K562 (cell line): ENCODE measurements around the gene HMCN2. TPM values are rescaled to one million over a fixed set of nuclear protein-coding genes. Genes with fewer than 3 reads are reported as not detected.
A peak's percentile ranks its signal among the peaks of the same experiment; 100 is the strongest.

Source experiments
- ATF1 ChIP-seq, 2 experiments: fragments of 450-650 bp in 1 of 2; IDR thresholded peaks; 2 replicates each; pipeline ENCODE4 v1.6.1; 2016; ENCODE audit warnings: missing compliant biosample characterization in 1 of 2, missing genetic modification characterization in 1 of 2
- ELF2 ChIP-seq: fragments of 250-450 bp; sonication (Bioruptor Pico); IDR thresholded peaks from 2 replicates; pipeline ENCODE4 v1.5.0; 2021; ENCODE audit warnings: mild to moderate bottlenecking
- MTA3 ChIP-seq: fragments of 450-650 bp; formaldehyde crosslinking; IDR thresholded peaks from 2 replicates; pipeline ENCODE4 v1.6.1; 2017; ENCODE audit warnings: mild to moderate bottlenecking, borderline replicate concordance
- NR4A1 ChIP-seq, 2 experiments: fragments of 250-450 bp in 1 of 2; fragments of 450-650 bp in 1 of 2; sonication (Bioruptor Pico) in 1 of 2; IDR thresholded peaks; 2 replicates each; pipeline versions ENCODE4 v1.4.0 to v1.6.1; 2016 to 2020; ENCODE audit warnings: mild to moderate bottlenecking in 2 of 2, missing compliant biosample characterization in 1 of 2, missing genetic modification characterization in 1 of 2, moderate library complexity in 1 of 2
- NRF1 ChIP-seq, 2 experiments: fragments of 450-650 bp; IDR thresholded peaks in 1 of 2; conservative IDR thresholded peaks in 1 of 2; 2 replicates each; pipeline ENCODE4 v1.6.1; 2014; ENCODE audit warnings: mild to moderate bottlenecking in 2 of 2
- SOX6 ChIP-seq: fragments of 450-650 bp; IDR thresholded peaks from 2 replicates; pipeline ENCODE4 v1.6.1; 2014; ENCODE audit warnings: mild to moderate bottlenecking
- ZFX ChIP-seq: sonication (generic); formaldehyde crosslinking; IDR thresholded peaks from 2 replicates; pipeline ENCODE4 v1.8.0; 2022; ENCODE audit warnings: mild to moderate bottlenecking, missing genetic modification reagents, moderate library complexity
- ZNF24 ChIP-seq: fragments of 450-650 bp; IDR thresholded peaks from 2 replicates; pipeline ENCODE4 v1.6.1; 2016
- ZNF311 ChIP-seq: fragments of 250-450 bp; sonication (Bioruptor Pico); IDR thresholded peaks from 2 replicates; pipeline ENCODE4 v1.4.0; 2020; ENCODE audit warnings: mild to moderate bottlenecking, moderate library complexity
- ZNF41 ChIP-seq: fragments of 250-450 bp; sonication (Bioruptor Pico); conservative IDR thresholded peaks from 2 replicates; pipeline ENCODE4 v1.4.0; 2020; ENCODE audit warnings: mild to moderate bottlenecking
- ZNF76 ChIP-seq: fragments of 250-450 bp; sonication (Bioruptor Pico); IDR thresholded peaks from 2 replicates; pipeline ENCODE4 v1.4.0; 2020; ENCODE audit warnings: mild to moderate bottlenecking, moderate library complexity, borderline replicate concordance
- ZNF830 ChIP-seq: fragments of 250-450 bp; sonication (Bioruptor Pico); IDR thresholded peaks from 2 replicates; pipeline ENCODE4 v1.5.0; 2021; ENCODE audit warnings: mild to moderate bottlenecking
- polyA plus RNA-seq, 8 experiments: library from polyadenylated mRNA; depleted of rRNA in 4 of 8; stranded (reverse) in 5 of 8; unstranded in 3 of 8; fragments of >200 nt; fragmentation: Nextera tagmentation in 2 of 8; fragmentation: Illumina TruSeq in 1 of 8; extraction: Ambion mirVana in 2 of 8; extraction: Trizol in 1 of 8; gene quantifications; 2 replicates each; pipeline versions ENCODE4 v1.2.1 to v1.2.3, GENCODE V29; 2011 to 2014; ENCODE audit warnings: inconsistent platforms in 1 of 8, missing spikeins in 1 of 8
- total RNA-seq, 7 experiments: library from RNA; depleted of rRNA in 6 of 7; stranded (reverse); fragments of >200 nt in 6 of 7; fragmentation: Illumina TruSeq in 2 of 7; extraction: Trizol in 2 of 7; gene quantifications; 2 replicates each; pipeline versions ENCODE4 v1.2.1 to v1.2.3, GENCODE V29; 2011 to 2021; ENCODE audit warnings: low replicate concordance in 1 of 7
- TF ChIP-seq, protein P1 (sequence below), 2 experiments: fragments of 250-450 bp in 1 of 2; fragments of 450-650 bp in 1 of 2; sonication (Bioruptor Pico) in 1 of 2; IDR thresholded peaks; 2 replicates each; pipeline versions ENCODE4 v1.6.1 to v1.8.0; 2016 to 2021; ENCODE audit warnings: mild to moderate bottlenecking in 2 of 2, moderate library complexity in 2 of 2, missing compliant biosample characterization in 1 of 2, missing genetic modification characterization in 1 of 2
- TF ChIP-seq, protein P2 (sequence below): IDR thresholded peaks from 2 replicates; pipeline ENCODE4 v1.6.1; 2011; ENCODE audit not compliant: insufficient read length; ENCODE audit errors: extremely low read depth
- TF ChIP-seq, protein P3 (sequence below): fragments of 200-800 bp; sonication (Bioruptor generic); IDR thresholded peaks from 2 replicates; pipeline ENCODE4 v1.6.1; 2017; ENCODE audit warnings: missing genetic modification characterization, missing compliant biosample characterization
- TF ChIP-seq, protein P4 (sequence below): fragments of 250-450 bp; sonication (Bioruptor Pico); IDR thresholded peaks from 2 replicates; pipeline ENCODE4 v1.4.0; 2020; ENCODE audit warnings: mild to moderate bottlenecking, moderate library complexity
- TF ChIP-seq, protein P5 (sequence below): fragments of 250-450 bp; sonication (Bioruptor Pico); IDR thresholded peaks from 2 replicates; pipeline ENCODE4 v1.8.0; 2021; ENCODE audit warnings: moderate library complexity, mild to moderate bottlenecking, inconsistent platforms
- TF ChIP-seq, protein P6 (sequence below): fragments of 250-450 bp; sonication (Bioruptor Pico); IDR thresholded peaks from 2 replicates; pipeline ENCODE4 v1.5.0; 2020; ENCODE audit warnings: mild to moderate bottlenecking

HMCN2 gene
- total and polyA plus RNA-seq, 9 of the 15 experiments (the other 6 are each of a cell fraction or from before 2014, with no cell fraction given), result 0.01 TPM; not detected in 8

DNA sequence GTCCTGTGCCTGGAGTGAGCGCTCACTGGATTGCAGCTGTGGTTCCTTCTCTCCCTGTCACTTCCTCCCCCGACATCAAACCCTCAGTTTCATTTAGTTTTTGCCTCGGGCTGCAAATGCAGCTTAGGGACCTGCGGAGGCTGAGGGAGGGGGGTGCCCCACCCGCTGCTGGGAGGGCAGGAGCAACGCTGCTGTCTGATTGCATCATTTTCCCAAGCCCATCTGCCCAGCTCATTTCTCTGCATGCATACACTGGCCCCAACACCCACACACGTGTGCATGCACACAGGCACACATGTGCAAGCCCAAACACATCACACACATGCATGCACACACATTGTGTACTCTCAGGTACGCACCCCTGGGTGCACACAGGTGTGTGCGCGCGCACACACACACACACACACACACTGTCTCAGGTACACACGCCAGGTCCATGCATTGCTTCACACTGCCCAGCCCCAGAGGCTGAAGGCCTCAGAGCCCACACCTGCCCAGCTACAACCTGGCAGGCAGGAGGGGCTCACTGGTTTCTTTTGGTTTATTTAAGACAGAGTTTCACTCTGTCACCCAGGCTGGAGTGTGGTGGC is 182.6 kb downstream of the HMCN2 start (continued):
- peak; percentile 38; the same call in 1 of the 2 replicates for TF ChIP-seq ZNF830 (CRISPR knock-in tag)
- peak; percentile 16; the same call in 1 of the 2 replicates for TF ChIP-seq ELF2 (CRISPR knock-in tag)
- no peak for TF ChIP-seq ATF1 (CRISPR knock-in tag; IDR thresholded peaks at IDR 0.05)
- peak; percentile 65 for TF ChIP-seq ATF1 (tag; IDR thresholded peaks at IDR 0.05)
- TF ChIP-seq MTA3, result peak; percentile 71; the same call in 1 of the 2 replicates
- TF ChIP-seq ZFX (CRISPR knock-in tag), result no peak
- TF ChIP-seq, protein P1, sequence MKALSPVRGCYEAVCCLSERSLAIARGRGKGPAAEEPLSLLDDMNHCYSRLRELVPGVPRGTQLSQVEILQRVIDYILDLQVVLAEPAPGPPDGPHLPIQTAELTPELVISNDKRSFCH (CRISPR knock-in tag; IDR thresholded peaks at IDR 0.05), result no peak
- TF ChIP-seq, protein P1 (tag; IDR thresholded peaks at IDR 0.05), result peak; percentile 91
- peak; percentile 55 for TF ChIP-seq SOX6
- peak; percentile 57; the same call in 1 of the 2 replicates for TF ChIP-seq ZNF24
- TF ChIP-seq, protein P2, sequence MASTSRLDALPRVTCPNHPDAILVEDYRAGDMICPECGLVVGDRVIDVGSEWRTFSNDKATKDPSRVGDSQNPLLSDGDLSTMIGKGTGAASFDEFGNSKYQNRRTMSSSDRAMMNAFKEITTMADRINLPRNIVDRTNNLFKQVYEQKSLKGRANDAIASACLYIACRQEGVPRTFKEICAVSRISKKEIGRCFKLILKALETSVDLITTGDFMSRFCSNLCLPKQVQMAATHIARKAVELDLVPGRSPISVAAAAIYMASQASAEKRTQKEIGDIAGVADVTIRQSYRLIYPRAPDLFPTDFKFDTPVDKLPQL, result no peak
- TF ChIP-seq, protein P3, sequence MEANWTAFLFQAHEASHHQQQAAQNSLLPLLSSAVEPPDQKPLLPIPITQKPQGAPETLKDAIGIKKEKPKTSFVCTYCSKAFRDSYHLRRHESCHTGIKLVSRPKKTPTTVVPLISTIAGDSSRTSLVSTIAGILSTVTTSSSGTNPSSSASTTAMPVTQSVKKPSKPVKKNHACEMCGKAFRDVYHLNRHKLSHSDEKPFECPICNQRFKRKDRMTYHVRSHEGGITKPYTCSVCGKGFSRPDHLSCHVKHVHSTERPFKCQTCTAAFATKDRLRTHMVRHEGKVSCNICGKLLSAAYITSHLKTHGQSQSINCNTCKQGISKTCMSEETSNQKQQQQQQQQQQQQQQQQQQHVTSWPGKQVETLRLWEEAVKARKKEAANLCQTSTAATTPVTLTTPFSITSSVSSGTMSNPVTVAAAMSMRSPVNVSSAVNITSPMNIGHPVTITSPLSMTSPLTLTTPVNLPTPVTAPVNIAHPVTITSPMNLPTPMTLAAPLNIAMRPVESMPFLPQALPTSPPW, result peak; percentile 85
- TF ChIP-seq, protein P4, sequence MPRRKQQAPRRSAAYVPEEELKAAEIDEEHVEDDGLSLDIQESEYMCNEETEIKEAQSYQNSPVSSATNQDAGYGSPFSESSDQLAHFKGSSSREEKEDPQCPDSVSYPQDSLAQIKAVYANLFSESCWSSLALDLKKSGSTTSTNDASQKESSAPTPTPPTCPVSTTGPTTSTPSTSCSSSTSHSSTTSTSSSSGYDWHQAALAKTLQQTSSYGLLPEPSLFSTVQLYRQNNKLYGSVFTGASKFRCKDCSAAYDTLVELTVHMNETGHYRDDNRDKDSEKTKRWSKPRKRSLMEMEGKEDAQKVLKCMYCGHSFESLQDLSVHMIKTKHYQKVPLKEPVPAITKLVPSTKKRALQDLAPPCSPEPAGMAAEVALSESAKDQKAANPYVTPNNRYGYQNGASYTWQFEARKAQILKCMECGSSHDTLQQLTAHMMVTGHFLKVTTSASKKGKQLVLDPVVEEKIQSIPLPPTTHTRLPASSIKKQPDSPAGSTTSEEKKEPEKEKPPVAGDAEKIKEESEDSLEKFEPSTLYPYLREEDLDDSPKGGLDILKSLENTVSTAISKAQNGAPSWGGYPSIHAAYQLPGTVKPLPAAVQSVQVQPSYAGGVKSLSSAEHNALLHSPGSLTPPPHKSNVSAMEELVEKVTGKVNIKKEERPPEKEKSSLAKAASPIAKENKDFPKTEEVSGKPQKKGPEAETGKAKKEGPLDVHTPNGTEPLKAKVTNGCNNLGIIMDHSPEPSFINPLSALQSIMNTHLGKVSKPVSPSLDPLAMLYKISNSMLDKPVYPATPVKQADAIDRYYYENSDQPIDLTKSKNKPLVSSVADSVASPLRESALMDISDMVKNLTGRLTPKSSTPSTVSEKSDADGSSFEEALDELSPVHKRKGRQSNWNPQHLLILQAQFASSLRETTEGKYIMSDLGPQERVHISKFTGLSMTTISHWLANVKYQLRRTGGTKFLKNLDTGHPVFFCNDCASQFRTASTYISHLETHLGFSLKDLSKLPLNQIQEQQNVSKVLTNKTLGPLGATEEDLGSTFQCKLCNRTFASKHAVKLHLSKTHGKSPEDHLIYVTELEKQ, result peak; percentile 4; the same call in 1 of the 2 replicates
- peak; percentile 25 to 51; a peak in 1 of 4 replicates for TF ChIP-seq NRF1 (conservative IDR thresholded peaks at IDR 0.05 in 1 of 2, IDR thresholded peaks at IDR 0.05 in 1 of 2)
- TF ChIP-seq ZNF41, result no peak; the same call in none of the 2 replicates
- peak; percentile 83; the same call in 1 of the 2 replicates for TF ChIP-seq ZNF311
- TF ChIP-seq ZNF76 (CRISPR knock-in tag), result peak; percentile 86; the same call in 1 of the 2 replicates
- TF ChIP-seq, protein P5, sequence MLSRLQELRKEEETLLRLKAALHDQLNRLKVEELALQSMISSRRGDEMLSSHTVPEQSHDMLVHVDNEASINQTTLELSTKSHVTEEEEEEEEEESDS (CRISPR knock-in tag), result no peak
- no peak for TF ChIP-seq NR4A1 (CRISPR knock-in tag; IDR thresholded peaks at IDR 0.05)
- TF ChIP-seq NR4A1 (tag; IDR thresholded peaks at IDR 0.05), result peak; percentile 95
- TF ChIP-seq, protein P6, sequence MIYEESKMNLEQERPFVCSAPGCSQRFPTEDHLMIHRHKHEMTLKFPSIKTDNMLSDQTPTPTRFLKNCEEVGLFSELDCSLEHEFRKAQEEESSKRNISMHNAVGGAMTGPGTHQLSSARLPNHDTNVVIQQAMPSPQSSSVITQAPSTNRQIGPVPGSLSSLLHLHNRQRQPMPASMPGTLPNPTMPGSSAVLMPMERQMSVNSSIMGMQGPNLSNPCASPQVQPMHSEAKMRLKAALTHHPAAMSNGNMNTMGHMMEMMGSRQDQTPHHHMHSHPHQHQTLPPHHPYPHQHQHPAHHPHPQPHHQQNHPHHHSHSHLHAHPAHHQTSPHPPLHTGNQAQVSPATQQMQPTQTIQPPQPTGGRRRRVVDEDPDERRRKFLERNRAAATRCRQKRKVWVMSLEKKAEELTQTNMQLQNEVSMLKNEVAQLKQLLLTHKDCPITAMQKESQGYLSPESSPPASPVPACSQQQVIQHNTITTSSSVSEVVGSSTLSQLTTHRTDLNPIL (CRISPR knock-in tag), result peak; percentile 61; the same call in 1 of the 2 replicates
